Measurements from ENCODE around the gene SPDYA.
"Not testable (repeated sequence)": the region's sequence is repeated elsewhere in the genome, so short reads cannot be mapped to it uniquely, and the experiment has no call there.

SPDYA gene

DNA sequence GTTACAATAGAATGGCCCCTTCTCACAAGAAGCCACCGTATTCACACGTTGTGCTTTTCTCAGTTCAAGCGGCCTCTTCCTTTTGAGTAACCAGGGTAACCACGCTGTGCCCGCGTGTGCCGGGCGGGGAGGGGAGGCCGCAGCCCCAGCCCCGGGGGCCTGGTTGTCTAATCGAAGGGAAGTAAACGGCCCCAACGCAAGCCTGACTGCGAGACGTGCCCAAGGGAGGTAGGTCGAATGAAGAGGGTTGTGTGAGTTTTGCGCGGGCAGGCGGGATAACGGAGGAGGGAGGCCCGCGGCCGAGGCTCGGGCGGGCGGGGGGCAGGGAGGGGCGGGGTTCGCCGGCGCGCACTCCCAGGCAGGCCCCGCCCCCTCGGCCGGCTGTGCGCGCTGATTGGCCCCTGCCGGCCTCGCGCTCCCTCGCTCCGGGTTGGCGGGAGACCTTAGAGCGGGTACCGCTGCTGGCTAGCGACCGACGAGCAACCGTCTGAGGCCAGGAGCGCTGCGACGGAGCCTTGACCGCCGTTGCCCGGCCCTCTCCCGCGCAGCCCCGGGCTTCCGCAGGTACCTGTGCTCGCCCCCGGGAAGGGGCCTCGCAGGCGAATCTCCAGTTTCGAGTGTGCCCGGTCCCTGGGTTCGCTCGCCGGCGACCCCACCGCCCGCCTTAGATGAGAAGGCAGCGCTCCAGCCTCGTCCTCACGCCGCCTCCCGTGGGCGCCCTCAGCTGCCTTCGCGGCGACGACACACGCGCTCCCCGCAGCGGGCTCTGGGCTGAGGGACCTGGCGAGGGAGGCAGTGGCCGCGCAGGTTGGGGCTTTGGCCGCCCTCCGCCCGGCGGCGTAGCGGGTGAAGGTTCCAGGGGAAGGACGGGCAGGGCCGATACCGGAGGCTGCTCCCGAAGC lies at the start of gene SPDYA:
Gene SPDYA, plus strand, starts transcription at position 451 of the 902 bp plus-strand sequence. CDS start 5,181 bp downstream, outside the sequence.
- peak; percentile 49 to 71 for DNase-seq (ENCODE audit: low read depth in 1 of 2, low spot score in 1 of 2)

DNA sequence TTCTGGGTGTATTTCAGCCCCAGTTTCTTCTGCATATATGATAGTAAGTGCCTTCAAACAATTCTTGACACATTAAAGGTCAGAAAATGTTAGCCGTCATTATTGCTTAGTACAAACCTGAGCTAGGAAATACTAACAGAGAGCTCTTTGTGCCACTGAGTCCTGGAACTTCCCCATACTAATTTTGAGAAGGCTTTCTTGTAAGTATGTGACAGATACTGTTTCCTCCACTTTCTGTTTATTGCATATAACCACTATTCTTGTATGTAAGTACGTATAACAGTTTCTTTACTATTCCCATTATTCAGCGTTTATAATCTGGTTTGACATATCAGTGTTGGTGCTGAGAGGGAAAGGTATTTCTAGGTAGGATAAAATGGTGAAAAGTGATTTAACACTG lies 49.2 kb upstream of the SPDYA start:
- no peak for DNase-seq (ENCODE audit: low read depth in 1 of 2, low spot score in 1 of 2)

DNA sequence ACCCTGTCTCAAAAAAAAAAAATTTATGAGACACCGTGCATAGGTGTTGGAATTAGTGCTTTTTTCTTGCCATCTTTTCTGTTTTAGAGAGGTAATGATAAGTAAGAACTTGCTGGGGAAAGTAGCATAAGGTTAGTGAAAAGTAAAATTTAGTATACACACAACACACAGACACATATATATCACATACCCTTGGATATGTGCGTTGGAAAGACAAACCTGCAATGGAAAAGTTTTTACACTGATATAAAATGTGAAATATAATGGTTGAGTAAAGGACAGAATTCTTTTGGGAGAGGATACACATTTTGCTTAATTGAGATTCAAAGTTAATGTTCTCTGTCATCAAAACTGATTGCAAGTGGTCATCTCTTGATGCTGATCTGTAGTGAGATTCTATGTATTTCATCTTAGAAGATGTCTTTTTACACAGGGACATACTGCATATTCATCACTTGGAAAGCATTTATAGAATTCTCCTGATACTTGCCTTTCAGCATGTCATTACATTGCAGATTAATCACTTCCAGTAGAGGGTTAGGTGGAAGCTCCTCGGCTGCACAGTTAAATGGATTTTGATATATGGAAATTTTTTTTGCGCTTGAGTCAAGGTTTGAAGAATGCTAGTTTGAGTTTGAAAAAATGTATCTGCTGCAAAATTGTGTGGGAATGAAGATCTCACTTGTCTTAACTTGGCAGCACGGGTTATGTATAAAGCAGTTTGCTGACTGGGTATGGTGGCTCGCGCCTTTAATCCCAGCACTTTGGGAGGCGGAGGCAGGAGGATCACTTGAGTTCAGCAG lies 45.5 kb upstream of the SPDYA start:
- no peak for DNase-seq (ENCODE audit: low read depth in 1 of 2, low spot score in 1 of 2)

DNA sequence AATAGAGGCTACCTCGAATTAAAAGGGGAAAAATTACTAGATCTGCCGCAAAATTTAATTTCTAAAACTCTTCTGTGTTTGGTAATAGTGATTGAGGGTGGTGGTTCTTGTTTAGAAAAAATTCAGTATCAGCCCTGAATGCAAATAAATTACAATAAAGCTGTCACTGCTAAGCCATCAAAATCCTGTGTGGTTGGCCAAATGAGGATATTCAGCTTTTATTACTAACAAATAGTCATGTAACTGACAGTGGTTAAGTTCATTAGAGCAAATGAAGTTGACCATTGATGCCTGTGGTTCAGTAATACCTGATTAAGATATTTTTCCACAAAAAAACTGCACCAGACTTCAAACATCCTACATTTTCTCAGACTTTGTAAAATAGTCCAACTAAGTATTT lies 44.6 kb upstream of the SPDYA start:
- no peak for DNase-seq (ENCODE audit: low read depth in 1 of 2, low spot score in 1 of 2)

DNA sequence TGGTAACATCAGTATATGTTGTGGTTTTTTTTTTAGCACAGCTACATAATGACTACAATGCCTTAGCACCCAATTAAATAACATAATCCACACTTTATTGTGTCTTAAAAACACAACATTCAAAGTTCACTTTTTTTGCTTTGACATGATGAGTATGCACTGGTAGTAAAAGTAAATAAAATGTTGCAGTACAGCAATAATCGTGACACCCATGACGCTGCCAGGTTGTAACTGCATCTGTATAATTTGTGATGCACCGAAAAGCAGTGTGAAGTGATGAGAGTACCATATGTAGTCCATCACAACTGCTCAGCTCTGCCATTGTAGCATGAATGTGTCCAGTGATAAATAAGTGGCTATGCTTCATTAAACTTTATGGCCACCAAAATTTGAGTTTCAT lies 43.3 kb upstream of the SPDYA start:
- no peak for DNase-seq (ENCODE audit: low read depth in 1 of 2, low spot score in 1 of 2)

DNA sequence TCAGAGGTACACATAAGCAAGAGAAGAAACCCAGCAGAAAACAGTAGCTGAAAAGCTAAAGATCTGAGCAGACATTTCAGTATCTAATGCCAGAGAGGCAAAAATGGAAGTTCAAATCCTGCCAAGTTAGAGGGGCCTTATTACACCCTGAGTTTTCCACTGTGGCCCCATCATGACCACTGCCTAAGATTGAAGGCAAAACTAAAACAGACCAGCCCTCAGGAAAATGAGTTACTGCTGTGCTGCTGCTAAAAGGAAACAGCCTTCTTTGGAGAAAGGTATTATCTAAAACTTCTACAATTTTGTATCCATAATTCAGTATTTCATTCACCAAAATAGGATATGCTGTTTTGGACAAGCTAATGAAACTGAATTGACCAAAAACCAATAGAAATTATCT lies 42.2 kb upstream of the SPDYA start:
- no peak for DNase-seq (ENCODE audit: low read depth in 1 of 2, low spot score in 1 of 2)

DNA sequence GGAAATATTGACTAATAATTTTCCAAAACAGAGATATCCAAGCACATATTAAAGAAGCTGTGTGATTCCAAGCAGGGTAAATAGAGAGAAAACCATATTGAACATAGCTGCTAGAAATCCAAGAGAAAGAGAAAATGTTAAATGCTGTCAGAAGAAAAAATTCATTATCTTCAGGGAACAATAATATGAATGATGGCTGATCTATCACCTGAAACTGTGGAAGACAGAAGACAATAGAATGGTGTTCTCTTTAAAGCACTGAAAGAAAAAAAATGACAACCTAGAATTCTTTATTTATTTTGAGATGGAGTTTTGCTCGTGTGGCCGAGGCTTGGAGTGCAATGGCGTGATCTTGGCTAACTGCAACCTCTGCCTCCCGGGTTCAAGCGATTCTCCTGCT lies 41.7 kb upstream of the SPDYA start:
- no peak for DNase-seq (ENCODE audit: low read depth in 1 of 2, low spot score in 1 of 2)

DNA sequence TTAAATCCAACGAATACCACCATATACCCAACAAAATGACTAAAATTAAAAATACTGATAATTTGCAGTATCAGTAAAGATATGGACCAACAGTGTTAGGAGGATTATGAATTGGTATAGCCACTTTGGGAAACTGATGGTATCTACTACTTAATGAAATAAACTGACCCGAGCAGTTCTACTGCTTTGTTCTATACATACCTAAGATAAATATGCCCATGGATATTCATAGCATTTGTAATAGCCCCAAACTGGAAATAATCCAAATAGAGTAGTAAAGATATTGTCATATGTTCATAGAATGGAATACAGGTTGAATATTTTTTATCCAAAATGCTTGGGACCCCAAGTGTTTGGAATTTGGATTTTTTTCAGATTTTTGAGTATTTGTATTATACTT lies 38.3 kb upstream of the SPDYA start:
- no peak for DNase-seq (ENCODE audit: low read depth in 1 of 2, low spot score in 1 of 2)

DNA sequence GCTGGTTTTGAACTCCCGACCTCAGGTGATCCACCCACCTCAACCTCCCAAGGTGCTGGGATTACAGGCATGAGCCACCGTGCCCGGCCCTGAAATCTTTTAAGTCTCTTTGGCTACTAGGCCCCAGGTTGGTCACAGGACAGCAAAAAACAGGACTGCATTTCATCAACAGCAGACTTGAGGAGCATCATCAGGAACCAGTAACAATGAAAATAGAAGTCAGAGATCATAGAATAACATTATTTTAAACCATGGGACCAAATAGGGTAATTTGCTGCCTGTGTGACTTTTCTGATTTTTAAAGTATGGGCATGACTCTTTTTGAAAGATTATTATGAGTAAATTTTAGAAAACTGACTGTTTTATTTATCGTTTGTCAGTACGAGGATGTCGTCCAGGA lies 34.2 kb upstream of the SPDYA start:
- DNase-seq (ENCODE audit: low read depth in 1 of 2, low spot score in 1 of 2): no peak

DNA sequence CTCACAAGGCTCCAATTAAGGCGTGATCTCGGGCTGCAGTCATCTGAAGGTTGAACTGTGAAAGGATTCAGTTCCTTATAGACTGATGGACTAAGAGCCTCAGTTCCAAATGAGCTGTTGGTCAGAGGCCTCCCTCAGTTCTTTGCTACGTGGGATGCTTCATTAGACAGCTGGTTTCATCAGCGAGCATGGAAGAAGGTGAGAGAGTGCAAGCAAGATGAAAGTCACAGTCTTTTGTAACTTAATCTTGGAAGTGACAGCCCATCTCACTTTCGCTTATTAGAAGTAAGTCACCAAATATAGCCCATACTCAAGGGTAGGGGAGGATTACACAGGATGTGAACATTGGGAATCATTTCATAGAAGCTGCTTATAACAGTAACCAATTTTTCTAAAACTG lies 32.2 kb upstream of the SPDYA start:
- no peak for DNase-seq (ENCODE audit: low read depth in 1 of 2, low spot score in 1 of 2)

DNA sequence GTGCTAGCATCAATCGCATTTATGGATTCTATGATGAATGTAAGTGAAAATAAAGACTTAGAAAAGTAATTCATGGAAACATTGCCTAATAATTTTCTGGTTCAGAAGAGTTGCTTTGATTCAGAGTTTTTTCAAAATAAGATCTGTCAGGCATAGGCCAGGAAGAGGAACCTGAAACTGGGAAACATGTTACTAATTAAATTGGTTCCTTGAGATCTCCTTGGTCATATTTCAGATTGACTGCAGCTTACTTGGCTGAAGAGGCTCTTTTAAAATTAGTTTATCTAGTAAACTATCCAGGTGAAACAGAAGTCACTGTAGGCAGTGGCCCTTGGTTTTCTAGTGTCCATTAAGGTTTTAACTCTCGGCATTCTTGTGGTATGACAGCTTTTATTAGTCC lies 31.6 kb upstream of the SPDYA start:
- DNase-seq (ENCODE audit: low read depth in 1 of 2, low spot score in 1 of 2): no peak

DNA sequence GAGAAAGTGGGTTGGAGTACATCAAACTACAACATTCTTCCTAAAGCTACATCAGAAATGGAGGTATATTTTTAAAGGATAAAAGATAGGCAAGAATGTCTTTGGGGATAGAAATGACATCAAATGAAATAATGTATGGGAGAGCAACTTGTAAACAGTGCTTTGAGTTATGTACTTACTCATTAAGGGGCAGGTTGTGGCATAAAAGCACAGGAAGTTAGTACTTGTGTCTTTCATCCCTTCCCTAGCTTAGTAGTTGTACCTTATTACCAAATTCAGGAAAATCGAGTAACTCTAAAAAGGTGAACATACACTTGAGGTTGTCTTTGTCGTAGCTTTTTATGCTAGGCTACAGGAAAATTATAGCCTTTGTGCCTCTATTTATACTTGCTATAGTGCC lies 30.1 kb upstream of the SPDYA start:
- no peak for DNase-seq (ENCODE audit: low read depth in 1 of 2, low spot score in 1 of 2)

DNA sequence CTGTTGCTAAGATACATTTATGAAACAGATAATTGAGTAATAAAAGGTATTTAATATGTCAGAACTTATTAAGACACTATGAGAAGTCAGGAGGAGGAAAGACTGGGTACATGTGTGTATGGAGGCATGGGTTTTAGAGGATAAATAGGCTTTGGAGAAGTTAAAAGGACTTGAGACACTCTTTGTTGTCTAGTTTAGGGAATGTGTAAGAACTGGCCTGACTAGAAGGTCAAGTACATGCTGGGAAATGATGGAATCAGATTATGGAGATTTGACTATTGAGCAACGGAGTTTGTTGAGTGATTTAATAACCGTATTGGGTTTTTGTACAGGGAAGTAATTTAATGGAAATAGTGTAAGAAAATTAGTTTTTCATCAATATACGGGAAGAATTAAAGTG lies 28.2 kb upstream of the SPDYA start:
- no peak for DNase-seq (ENCODE audit: low read depth in 1 of 2, low spot score in 1 of 2)

DNA sequence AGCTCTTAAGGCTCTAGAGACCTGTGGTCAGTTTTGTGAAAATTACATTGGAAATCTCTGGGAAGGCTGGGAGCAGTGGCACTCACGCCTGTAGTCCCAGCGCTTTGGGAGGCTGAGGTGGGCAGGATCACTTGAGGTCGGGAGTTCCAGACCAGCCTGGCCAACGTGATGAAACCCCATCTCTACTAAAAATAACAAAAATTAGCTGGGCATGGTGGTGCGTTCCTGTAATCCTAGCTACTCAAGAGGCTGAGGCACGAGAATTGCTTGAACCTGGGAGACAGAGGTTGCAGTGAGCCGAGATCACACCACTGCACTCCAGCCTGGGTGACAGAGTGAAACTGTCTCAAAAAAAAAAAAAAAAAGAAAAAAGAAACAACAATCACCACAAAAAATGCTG lies 26.1 kb upstream of the SPDYA start:
- not testable (repeated sequence) for DNase-seq (ENCODE audit: low read depth in 1 of 2, low spot score in 1 of 2)

DNA sequence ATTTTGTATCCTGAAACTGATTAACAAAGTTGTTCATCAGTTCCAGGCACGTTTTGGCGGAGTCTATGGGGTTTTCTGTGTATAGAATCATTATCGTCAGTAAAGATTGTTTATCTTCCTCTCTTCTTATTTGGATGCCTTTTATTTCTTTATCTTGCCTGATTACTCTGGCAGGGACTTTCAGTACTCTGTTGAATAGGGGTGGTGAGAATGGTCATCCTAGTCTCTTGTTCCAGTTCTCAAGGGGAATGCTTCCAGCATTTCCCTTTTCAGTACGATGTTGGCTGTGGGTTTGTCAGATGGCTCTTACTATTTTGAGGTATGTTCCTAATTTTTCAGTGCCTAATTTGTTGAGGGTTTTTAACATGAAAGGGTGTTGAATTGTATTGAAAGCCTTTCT lies 14.0 kb upstream of the SPDYA start:
- no peak for DNase-seq (ENCODE audit: low read depth in 1 of 2, low spot score in 1 of 2)

DNA sequence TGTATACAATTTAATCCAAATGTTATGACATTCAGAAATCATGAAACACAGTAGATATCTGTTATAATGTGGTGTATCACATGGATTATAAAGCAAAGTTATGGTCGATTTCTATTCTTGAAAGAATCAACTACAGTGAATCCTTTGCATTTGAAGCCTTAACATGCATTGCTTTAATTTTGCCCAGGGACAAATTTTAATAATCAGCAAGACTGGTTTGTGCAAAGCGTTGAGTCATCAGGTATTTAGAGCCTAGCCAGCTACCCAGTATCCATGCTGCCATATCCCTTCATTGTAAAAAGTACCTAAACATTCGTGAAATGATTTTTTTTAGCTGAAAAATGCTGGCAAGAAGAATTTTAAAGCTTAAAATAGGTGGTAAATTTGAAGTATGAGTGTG lies 8.9 kb upstream of the SPDYA start:
- no peak for DNase-seq (ENCODE audit: low read depth in 1 of 2, low spot score in 1 of 2)

DNA sequence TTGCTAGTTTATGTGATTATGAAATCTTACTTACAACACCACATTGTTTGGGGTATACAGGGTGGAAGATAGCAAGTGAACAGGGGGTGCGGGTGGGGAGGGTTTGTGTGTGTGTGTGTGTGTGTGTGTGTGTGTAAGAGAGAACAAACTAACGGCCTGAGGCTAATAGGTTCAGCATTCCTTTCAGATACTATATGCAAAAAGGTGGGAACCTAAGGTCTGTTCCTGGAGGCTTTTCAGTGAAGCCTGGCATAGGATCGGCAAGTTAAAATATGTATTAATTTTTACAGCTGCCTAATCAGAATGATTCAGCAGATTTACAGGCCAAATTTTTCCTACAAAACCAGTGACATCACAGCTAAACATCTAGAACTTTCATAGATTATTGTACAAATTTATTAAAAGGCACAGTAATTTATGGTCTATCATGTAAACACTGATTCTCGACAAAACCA lies 7.6 kb upstream of the SPDYA start:
- no peak for DNase-seq (ENCODE audit: low read depth in 1 of 2, low spot score in 1 of 2)

DNA sequence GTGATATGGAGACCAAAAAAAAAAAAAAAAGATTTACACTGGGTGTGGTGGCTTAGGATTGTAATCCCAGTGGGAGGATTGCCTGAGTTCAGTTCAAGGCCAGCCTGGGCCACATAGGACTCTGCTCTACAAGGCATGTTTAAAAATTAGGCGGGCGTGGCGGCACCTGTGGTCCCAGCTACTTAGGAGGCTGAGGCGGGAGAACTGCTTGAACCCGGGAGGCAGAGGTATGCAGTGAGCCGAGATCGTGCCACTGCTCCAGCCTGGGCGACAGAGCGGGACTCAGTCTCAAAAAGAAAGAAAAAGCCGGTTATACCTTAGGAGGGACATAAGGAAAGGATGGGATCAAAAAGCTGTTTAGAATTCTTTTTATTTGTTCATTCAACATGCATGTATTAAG lies 707 bp upstream of the SPDYA start:
- no peak for DNase-seq (ENCODE audit: low read depth in 1 of 2, low spot score in 1 of 2)

DNA sequence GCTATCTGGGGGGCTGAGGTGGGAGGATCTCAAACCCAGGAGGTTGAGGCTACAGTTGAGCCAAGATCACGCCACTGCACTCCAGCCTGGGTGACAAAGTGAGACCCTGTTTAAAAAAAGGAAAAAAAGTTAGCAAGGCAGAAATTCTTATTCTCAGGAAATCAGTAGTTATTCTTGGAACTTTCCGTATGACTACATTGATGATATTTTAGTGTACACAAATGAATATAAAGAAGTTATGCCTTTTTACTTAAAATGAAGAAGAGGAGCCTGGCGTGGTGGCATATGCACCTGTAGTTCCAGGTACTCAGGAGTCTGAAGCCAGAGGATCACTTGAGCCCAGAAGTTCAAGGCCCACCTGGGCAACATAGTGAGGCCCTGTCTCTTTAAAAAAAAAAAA lies 7.4 kb downstream of the SPDYA start:
- DNase-seq (ENCODE audit: low read depth in 1 of 2, low spot score in 1 of 2): no peak

DNA sequence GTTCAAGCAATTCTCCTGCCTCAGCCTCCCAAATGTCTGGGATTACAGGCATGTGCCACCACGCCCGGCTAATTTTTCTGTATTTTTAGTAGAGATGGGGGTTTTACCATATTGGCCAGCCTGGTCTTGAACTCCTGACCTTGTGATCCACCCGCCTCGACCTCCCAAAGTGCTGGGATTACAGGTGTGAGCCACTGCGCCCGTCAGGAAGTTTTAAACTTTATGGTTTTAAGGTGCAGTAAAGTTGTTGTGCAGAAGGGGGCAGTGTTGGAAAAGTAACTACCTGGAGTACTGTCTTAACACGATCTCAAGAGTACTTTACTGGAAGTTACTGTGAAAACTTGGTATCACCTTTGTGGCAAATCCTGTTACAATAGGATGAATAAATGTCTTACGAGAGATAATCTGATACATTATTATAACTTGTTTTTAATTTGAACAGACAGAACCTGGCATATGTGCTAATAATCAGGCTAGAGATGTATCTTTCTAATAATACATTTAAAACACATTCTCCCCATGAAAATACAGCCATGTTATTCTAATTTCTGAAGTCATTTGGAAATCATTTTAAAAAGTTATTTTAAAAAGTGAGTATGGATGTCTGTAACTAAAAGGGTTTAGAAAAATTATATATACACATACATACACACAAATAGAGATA lies 10.8 kb downstream of the SPDYA start:
- peak; percentile 16 to 22 for DNase-seq (ENCODE audit: low read depth in 1 of 2, low spot score in 1 of 2)

DNA sequence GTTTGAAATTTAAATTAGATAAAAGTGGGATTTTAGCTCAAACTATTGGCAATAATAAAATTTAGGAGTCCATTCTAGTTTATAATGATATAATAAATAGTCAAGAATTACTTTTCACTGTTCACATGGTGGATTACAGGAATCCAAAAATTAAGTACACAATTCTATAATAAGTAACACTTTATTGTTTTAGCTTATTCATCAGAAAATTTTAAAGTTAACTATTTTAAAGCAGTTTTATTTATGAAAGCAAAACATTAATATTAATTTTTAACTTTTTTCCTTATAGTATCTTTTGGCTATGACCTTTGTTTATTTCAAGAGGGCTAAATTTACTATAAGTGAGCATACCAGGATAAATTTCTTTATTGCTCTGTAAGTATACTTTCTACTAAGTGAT lies 11.4 kb downstream of the SPDYA start:
- no peak for DNase-seq (ENCODE audit: low read depth in 1 of 2, low spot score in 1 of 2)

DNA sequence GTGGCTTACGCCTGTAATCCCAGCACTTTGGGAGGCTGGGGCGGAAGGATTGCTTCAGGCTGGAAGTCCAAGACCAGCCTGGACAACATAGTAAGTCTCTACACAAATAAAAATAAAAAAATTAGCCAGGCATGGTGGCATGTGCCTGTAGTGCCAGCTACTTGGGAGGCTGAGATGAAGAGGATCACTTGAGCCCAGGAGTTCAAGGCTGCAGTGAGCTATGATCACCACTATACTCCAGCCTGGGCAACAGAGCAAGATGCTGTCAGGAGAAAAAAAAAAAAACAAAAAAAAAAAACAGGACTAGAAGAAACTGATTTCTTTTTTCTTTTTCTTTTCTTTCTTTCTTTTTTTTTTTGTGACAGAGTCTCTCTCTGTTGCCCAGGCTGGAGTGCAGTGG lies 13.6 kb downstream of the SPDYA start:
- DNase-seq (ENCODE audit: low read depth in 1 of 2, low spot score in 1 of 2): no peak

Measured in activated T-helper 1 cell treated with anti-CD3 and anti-CD28 coated beads, Interleukin-2, amount 50 U/mL, for 16 hours (primary cell).